ENCODE measurements around the gene ACADL. TPM values are rescaled to one million over a fixed set of nuclear protein-coding genes. Genes with fewer than 3 reads are reported as not detected.
A peak's percentile ranks its signal among the peaks of the same experiment; 100 is the strongest.
"Not testable (repeated sequence)": the region's sequence is repeated elsewhere in the genome, so short reads cannot be mapped to it uniquely, and the experiment has no call there.

ACADL gene
- total and polyA plus RNA-seq, 2 donors, result 0.99 to 17.8 TPM

DNA sequence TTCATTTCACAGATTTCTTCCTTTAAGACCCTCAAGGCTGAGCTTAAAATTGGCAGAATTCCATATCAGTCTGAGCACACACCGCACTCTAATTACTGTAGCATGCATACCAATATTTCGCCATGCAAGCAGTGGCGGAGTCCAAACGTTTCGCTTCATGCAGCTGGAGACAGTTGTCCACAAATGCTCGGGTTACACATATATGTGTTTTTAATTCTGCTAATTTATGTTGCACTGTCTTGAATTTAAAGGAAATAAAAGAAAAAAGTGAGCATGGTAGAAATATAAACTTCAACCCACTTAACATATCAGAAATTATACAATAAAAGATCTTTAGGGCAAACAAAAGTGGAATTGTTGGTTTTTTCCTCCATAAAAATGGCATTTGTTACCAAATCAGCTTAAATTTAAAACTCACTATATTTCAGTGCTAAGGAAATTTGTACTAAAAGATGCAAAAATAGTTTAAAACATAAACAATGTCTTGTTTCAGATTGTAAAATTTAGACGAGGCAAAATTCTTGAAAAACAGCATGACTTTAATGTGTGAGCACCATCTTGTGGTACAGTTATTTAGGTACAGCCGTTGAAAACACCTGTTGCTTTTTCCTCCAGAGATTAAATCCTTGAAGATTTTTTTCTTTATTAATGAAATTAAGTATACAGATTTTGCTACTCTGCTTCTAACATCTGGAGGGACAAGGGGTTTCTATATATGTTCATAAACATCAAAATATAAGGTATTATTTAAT is 30.0 kb downstream of the ACADL start:
- DNase-seq (ENCODE audit: low read depth in 6 of 9, low spot score in 9 of 9), result peak in 6 of 9 donors; percentile 37 to 80 (median 62)
- Histone ChIP-seq H3K27me3 (ENCODE audit: control insufficient read depth in 2 of 2, insufficient read depth in 1 of 2, low read length in 1 of 2) (no peaks in the 10 kb centered on the region), H3K36me3 (ENCODE audit: control insufficient read depth in 2 of 2, insufficient read depth in 2 of 2, low read length in 1 of 2) (no peaks in the 10 kb centered on the region), H3K4me1 (ENCODE audit: control insufficient read depth in 2 of 2, insufficient read depth in 2 of 2, low read length in 2 of 2) (peaks cover 0 to 6% of the 10 kb centered on the region in 2 donors), H3K9me3 (ENCODE audit: control insufficient read depth in 2 of 2, insufficient read depth in 1 of 2, low read length in 1 of 2) (no peaks in the 10 kb centered on the region), H3K4me3 (ENCODE audit: low read length in 2 of 2) (peak overlapping the region in 1 of 2 donors; percentile 11), H3K27ac (ENCODE audit: low read depth in 1 of 2, low read length in 1 of 2) (no peak overlapping the region)
- WGBS, result 49% methylated on average over 8 of the region's 8 CpGs

- Histone ChIP-seq H3K36me3 (ENCODE audit: control insufficient read depth in 2 of 2, insufficient read depth in 2 of 2, low read length in 1 of 2) (no peaks in the 10 kb centered on the region), H3K4me1 (ENCODE audit: control insufficient read depth in 2 of 2, insufficient read depth in 2 of 2, low read length in 2 of 2) (peaks cover 0 to 8% of the 10 kb centered on the region in 2 donors), H3K27ac (ENCODE audit: low read depth in 1 of 2, low read length in 1 of 2) (no peak overlapping the region), H3K9me3 (ENCODE audit: control insufficient read depth in 2 of 2, insufficient read depth in 1 of 2, low read length in 1 of 2) (no peaks in the 10 kb centered on the region), H3K4me3 (ENCODE audit: low read length in 2 of 2) (no peak overlapping the region), H3K27me3 (ENCODE audit: control insufficient read depth in 2 of 2, insufficient read depth in 1 of 2, low read length in 1 of 2) (no peaks in the 10 kb centered on the region)
- WGBS, result 95% methylated on average over 4 of the region's 4 CpGs
- no peak for DNase-seq (ENCODE audit: low read depth in 6 of 9, low spot score in 9 of 9)
Observed at GRCh38 chr2:210190345-210190744, 34.9 kb downstream of the ACADL start.

- Histone ChIP-seq H3K36me3 (ENCODE audit: control insufficient read depth in 2 of 2, insufficient read depth in 2 of 2, low read length in 1 of 2) (no peaks in the 10 kb centered on the region), H3K27ac (ENCODE audit: low read depth in 1 of 2, low read length in 1 of 2) (no peak overlapping the region), H3K4me1 (ENCODE audit: control insufficient read depth in 2 of 2, insufficient read depth in 2 of 2, low read length in 2 of 2) (peaks cover 0 to 5% of the 10 kb centered on the region in 2 donors), H3K27me3 (ENCODE audit: control insufficient read depth in 2 of 2, insufficient read depth in 1 of 2, low read length in 1 of 2) (no peaks in the 10 kb centered on the region), H3K9me3 (ENCODE audit: control insufficient read depth in 2 of 2, insufficient read depth in 1 of 2, low read length in 1 of 2) (peaks cover 0 to 2% of the 10 kb centered on the region in 2 donors), H3K4me3 (ENCODE audit: low read length in 2 of 2) (no peak overlapping the region)
- DNase-seq (ENCODE audit: low read depth in 6 of 9, low spot score in 9 of 9), result no peak
- WGBS, result 15% methylated on average over 1 of the region's 1 CpG
Observed at GRCh38 chr2:210189452-210190138, 35.7 kb downstream of the ACADL start.

- no peak overlapping the region for H3K4me3 ChIP-seq (ENCODE audit: low read length in 2 of 2)
- no peaks in the 10 kb centered on the region for H3K27me3 ChIP-seq (ENCODE audit: control insufficient read depth in 2 of 2, insufficient read depth in 1 of 2, low read length in 1 of 2)
- no peaks in the 10 kb centered on the region for H3K36me3 ChIP-seq (ENCODE audit: control insufficient read depth in 2 of 2, insufficient read depth in 2 of 2, low read length in 1 of 2)
- peak in 1 of 9 donors; percentile 50 for DNase-seq (ENCODE audit: low read depth in 6 of 9, low spot score in 9 of 9)
- H3K4me1 ChIP-seq (ENCODE audit: control insufficient read depth in 2 of 2, insufficient read depth in 2 of 2, low read length in 2 of 2), result peaks cover 0 to 5% of the 10 kb centered on the region in 2 donors
- WGBS, result 7% methylated on average over 2 of the region's 2 CpGs
- peaks cover 0 to 2% of the 10 kb centered on the region in 2 donors for H3K9me3 ChIP-seq (ENCODE audit: control insufficient read depth in 2 of 2, insufficient read depth in 1 of 2, low read length in 1 of 2)
- no peak overlapping the region for H3K27ac ChIP-seq (ENCODE audit: low read depth in 1 of 2, low read length in 1 of 2)
Observed at GRCh38 chr2:210188755-210189154, 36.5 kb downstream of the ACADL start.

DNA sequence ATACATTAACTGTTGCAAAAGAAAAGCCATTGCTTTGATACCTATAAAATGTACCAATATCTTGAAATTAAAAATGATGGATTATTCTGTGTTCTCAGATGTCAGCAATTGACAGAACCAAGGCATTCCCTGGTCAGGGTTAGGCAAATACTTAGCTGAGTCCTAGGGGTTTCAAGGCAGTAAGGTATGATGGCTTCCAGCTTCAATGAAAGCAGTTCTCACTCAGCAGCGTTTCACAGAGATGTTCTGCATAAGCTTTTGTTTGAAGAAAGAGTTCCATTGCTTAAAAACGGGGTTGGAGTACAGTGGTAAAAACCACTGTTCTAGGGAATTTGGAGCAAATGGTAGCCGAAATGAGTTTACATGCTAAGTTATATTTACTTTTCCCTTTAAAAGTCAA is 37.1 kb downstream of the ACADL start:
- no peaks in the 10 kb centered on the region for H3K36me3 ChIP-seq (ENCODE audit: control insufficient read depth in 2 of 2, insufficient read depth in 2 of 2, low read length in 1 of 2)
- no peak overlapping the region for H3K4me3 ChIP-seq (ENCODE audit: low read length in 2 of 2)
- H3K27me3 ChIP-seq (ENCODE audit: control insufficient read depth in 2 of 2, insufficient read depth in 1 of 2, low read length in 1 of 2), result no peaks in the 10 kb centered on the region
- 90% methylated on average over 3 of the region's 3 CpGs for WGBS
- peaks cover 0 to 2% of the 10 kb centered on the region in 2 donors for H3K9me3 ChIP-seq (ENCODE audit: control insufficient read depth in 2 of 2, insufficient read depth in 1 of 2, low read length in 1 of 2)
- H3K27ac ChIP-seq (ENCODE audit: low read depth in 1 of 2, low read length in 1 of 2), result peak overlapping the region in 1 of 2 donors; percentile 60
- DNase-seq (ENCODE audit: low read depth in 6 of 9, low spot score in 9 of 9), result no peak
- peaks cover 0 to 2% of the 10 kb centered on the region in 2 donors for H3K4me1 ChIP-seq (ENCODE audit: control insufficient read depth in 2 of 2, insufficient read depth in 2 of 2, low read length in 2 of 2)

DNA sequence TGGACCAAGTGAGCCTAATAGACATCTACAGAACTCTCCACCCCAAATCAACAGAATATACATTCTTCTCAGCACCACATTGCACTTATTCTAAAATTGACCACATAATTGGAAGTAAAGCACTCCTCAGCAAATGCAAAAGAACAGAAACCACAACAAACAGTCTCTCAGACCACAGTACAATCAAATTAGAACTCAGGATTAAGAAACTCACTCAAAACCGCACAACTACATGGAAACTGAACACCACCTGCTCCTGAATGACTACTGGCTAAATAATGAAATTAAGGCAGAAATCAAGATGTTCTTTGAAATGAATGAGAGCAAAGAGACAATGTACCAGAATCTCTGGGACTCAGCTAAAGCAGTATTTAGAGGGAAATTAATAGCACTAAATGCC is 41.3 kb downstream of the ACADL start:
- not testable (repeated sequence) for H3K4me3 ChIP-seq (ENCODE audit: low read length in 2 of 2); H3K27ac ChIP-seq (ENCODE audit: low read depth in 1 of 2, low read length in 1 of 2); DNase-seq (ENCODE audit: low read depth in 6 of 9, low spot score in 9 of 9); H3K36me3 ChIP-seq (ENCODE audit: control insufficient read depth in 2 of 2, insufficient read depth in 2 of 2, low read length in 1 of 2); H3K27me3 ChIP-seq (ENCODE audit: control insufficient read depth in 2 of 2, insufficient read depth in 1 of 2, low read length in 1 of 2)
- 55% methylated on average over 1 of the region's 1 CpG for WGBS
- H3K4me1 ChIP-seq (ENCODE audit: control insufficient read depth in 2 of 2, insufficient read depth in 2 of 2, low read length in 2 of 2), result peaks cover 22 to 25% of the 10 kb centered on the region in 2 donors
- peaks cover 0 to 15% of the 10 kb centered on the region in 2 donors for H3K9me3 ChIP-seq (ENCODE audit: control insufficient read depth in 2 of 2, insufficient read depth in 1 of 2, low read length in 1 of 2)

GRCh38 chr2:210181606-210182088 is 43.6 kb downstream of the ACADL start:
- Histone ChIP-seq H3K27ac (ENCODE audit: low read depth in 1 of 2, low read length in 1 of 2) (peak overlapping the region; percentile 89 to 97), H3K4me3 (ENCODE audit: low read length in 2 of 2) (peak overlapping the region in 1 of 2 donors; percentile 9), H3K9me3 (ENCODE audit: control insufficient read depth in 2 of 2, insufficient read depth in 1 of 2, low read length in 1 of 2) (peaks cover 0 to 15% of the 10 kb centered on the region in 2 donors), H3K4me1 (ENCODE audit: control insufficient read depth in 2 of 2, insufficient read depth in 2 of 2, low read length in 2 of 2) (peaks cover 26 to 29% of the 10 kb centered on the region in 2 donors)
- not testable (repeated sequence) for H3K27me3 ChIP-seq (ENCODE audit: control insufficient read depth in 2 of 2, insufficient read depth in 1 of 2, low read length in 1 of 2); H3K36me3 ChIP-seq (ENCODE audit: control insufficient read depth in 2 of 2, insufficient read depth in 2 of 2, low read length in 1 of 2)
- DNase-seq (ENCODE audit: low read depth in 6 of 9, low spot score in 9 of 9), result peak in 8 of 9 donors; percentile 58 to 90 (median 74)
- WGBS, result 26% methylated on average over 12 of the region's 12 CpGs

DNA sequence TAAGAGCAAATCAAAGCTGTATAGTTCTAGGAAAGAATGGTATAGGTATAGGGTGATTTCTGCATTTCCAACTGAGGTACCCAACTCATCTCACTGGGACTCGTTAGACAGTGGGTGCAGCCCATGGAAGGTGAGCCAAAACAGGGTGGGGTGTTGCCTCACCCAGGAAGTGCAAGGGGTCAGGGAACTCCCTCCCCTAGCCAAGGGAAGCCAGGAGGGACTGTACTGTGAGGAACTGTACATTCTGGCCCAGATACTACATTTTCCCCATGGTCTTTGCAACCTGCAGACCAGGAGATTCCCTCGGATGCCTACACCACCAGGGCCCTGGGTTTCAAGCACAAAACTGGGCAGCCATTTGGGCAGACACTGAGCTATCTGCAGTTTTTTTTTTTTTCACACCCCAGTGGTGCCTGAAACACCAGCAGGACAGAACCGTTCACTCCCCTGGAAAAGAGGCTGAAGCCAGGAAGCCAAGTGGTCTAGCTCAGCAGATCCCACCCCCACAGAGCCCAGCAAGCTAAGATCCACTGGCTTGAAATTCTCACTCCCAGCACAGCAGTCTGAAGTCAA is 44.1 kb downstream of the ACADL start:
- not testable (repeated sequence) for DNase-seq (ENCODE audit: low read depth in 6 of 9, low spot score in 9 of 9); H3K27me3 ChIP-seq (ENCODE audit: control insufficient read depth in 2 of 2, insufficient read depth in 1 of 2, low read length in 1 of 2); H3K36me3 ChIP-seq (ENCODE audit: control insufficient read depth in 2 of 2, insufficient read depth in 2 of 2, low read length in 1 of 2); H3K4me3 ChIP-seq (ENCODE audit: low read length in 2 of 2)
- peak overlapping the region; percentile 73 to 97 for H3K27ac ChIP-seq (ENCODE audit: low read depth in 1 of 2, low read length in 1 of 2)
- H3K9me3 ChIP-seq (ENCODE audit: control insufficient read depth in 2 of 2, insufficient read depth in 1 of 2, low read length in 1 of 2), result peaks cover 0 to 15% of the 10 kb centered on the region in 2 donors
- WGBS, result 70% methylated on average over 3 of the region's 3 CpGs
- peaks cover 26 to 29% of the 10 kb centered on the region in 2 donors for H3K4me1 ChIP-seq (ENCODE audit: control insufficient read depth in 2 of 2, insufficient read depth in 2 of 2, low read length in 2 of 2)

DNA sequence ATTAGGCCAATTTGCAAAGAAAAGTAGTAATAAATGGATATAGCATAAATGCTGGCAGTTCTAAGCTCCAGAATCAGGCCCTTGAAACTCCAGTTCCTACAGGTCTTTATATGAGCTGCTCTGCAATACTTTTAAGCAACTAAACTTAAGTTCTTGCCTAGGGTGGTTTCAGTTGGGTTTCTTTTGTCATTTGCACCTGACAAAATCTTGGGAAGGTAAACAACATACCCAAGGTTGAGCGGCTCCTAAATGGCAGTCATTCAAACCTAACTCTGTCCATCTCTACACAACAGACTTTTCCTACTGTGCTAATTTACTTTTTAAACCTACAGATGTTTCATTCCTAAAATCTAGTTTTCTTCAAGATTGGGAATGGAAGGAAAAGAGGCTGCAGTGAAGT is 44.8 kb downstream of the ACADL start:
- WGBS, result 82% methylated on average over 1 of the region's 1 CpG
- peaks cover 0 to 15% of the 10 kb centered on the region in 2 donors for H3K9me3 ChIP-seq (ENCODE audit: control insufficient read depth in 2 of 2, insufficient read depth in 1 of 2, low read length in 1 of 2)

More for the DNA sequence above, 44.8 kb downstream of the ACADL start:
- Histone ChIP-seq H3K27ac (ENCODE audit: low read depth in 1 of 2, low read length in 1 of 2) (peak overlapping the region; percentile 73 to 97), H3K4me1 (ENCODE audit: control insufficient read depth in 2 of 2, insufficient read depth in 2 of 2, low read length in 2 of 2) (peaks cover 26 to 29% of the 10 kb centered on the region in 2 donors), H3K27me3 (ENCODE audit: control insufficient read depth in 2 of 2, insufficient read depth in 1 of 2, low read length in 1 of 2) (no peaks in the 10 kb centered on the region), H3K4me3 (ENCODE audit: low read length in 2 of 2) (no peak overlapping the region), H3K36me3 (ENCODE audit: control insufficient read depth in 2 of 2, insufficient read depth in 2 of 2, low read length in 1 of 2) (no peaks in the 10 kb centered on the region)
- peak in 1 of 9 donors; percentile 54 for DNase-seq (ENCODE audit: low read depth in 6 of 9, low spot score in 9 of 9)
